H9 (cell line): ENCODE measurements around the gene SETD3. TPM values are rescaled to one million over a fixed set of nuclear protein-coding genes. Genes with fewer than 3 reads are reported as not detected.

Experiments
- DNase-seq: peaks from one replicate; pipeline ENCODE4 v3.0.0-alpha.2; 2017
- H2AFZ ChIP-seq: one replicate; pipeline ENCODE4 v1.6.1; 2013; ENCODE audit warnings: mild to moderate bottlenecking, low read length, control low read depth, moderate library complexity
- H2AK5ac ChIP-seq: 2 replicates; pipeline ENCODE4 v1.6.1; 2013; ENCODE audit warnings: low read length, control low read depth, mixed read lengths; ENCODE audit not compliant: insufficient read length
- H2BK120ac ChIP-seq: one replicate; pipeline ENCODE4 v1.6.1; 2013; ENCODE audit warnings: low read depth, mild to moderate bottlenecking, low read length, control low read depth, inconsistent platforms; ENCODE audit not compliant: poor library complexity, severe bottlenecking
- H2BK12ac ChIP-seq: 2 replicates; pipeline ENCODE4 v1.6.1; 2013; ENCODE audit warnings: low read length, control low read depth, mixed read lengths, low read depth; ENCODE audit not compliant: insufficient read length
- H2BK15ac ChIP-seq: 2 replicates; pipeline ENCODE4 v1.6.1; 2013; ENCODE audit warnings: low read depth, low read length, control low read depth
- H2BK20ac ChIP-seq: one replicate; pipeline ENCODE4 v1.6.1; 2013; ENCODE audit warnings: low read depth, mild to moderate bottlenecking, low read length, control low read depth, inconsistent platforms; ENCODE audit not compliant: poor library complexity, severe bottlenecking
- H2BK5ac ChIP-seq: 2 replicates; pipeline ENCODE4 v1.6.1; 2013; ENCODE audit warnings: low read length, control low read depth, mixed read lengths; ENCODE audit not compliant: insufficient read length
- H3K14ac ChIP-seq: 2 replicates; pipeline ENCODE4 v1.6.1; 2013; ENCODE audit warnings: low read length, control low read depth; ENCODE audit not compliant: insufficient read depth
- H3K18ac ChIP-seq: 2 replicates; pipeline ENCODE4 v1.6.1; 2013; ENCODE audit warnings: low read depth, mild to moderate bottlenecking, mixed read lengths, low read length, control low read depth; ENCODE audit not compliant: insufficient read length
- H3K23ac ChIP-seq: 2 replicates; pipeline ENCODE4 v1.6.1; 2013; ENCODE audit warnings: low read length, control low read depth, mixed read lengths, low read depth; ENCODE audit not compliant: insufficient read length
- H3K23me2 ChIP-seq: 2 replicates; pipeline ENCODE4 v1.6.1; 2013; ENCODE audit warnings: low read depth, mild to moderate bottlenecking, mixed read lengths, low read length, control low read depth; ENCODE audit not compliant: insufficient read length, poor library complexity, severe bottlenecking
- H3K27ac ChIP-seq: 2 replicates; pipeline ENCODE4 v1.5.1; 2013; ENCODE audit warnings: low read length, control low read depth, mixed read lengths, low read depth; ENCODE audit not compliant: insufficient read length
- H3K27me3 ChIP-seq: 2 replicates; pipeline ENCODE4 v1.6.1; 2013; ENCODE audit warnings: low read length, control low read depth, inconsistent platforms; ENCODE audit not compliant: insufficient read depth
- H3K4ac ChIP-seq: 2 replicates; pipeline ENCODE4 v1.6.1; 2013; ENCODE audit warnings: low read depth, mild to moderate bottlenecking, control low read depth, inconsistent platforms, low read length, moderate library complexity
- H3K4me1 ChIP-seq: 2 replicates; pipeline ENCODE4 v1.6.1; 2013; ENCODE audit warnings: low read length, control low read depth, inconsistent platforms; ENCODE audit not compliant: insufficient read depth
- H3K4me2 ChIP-seq: 2 replicates; pipeline ENCODE4 v1.6.1; 2013; ENCODE audit warnings: low read length, control low read depth, mixed read lengths; ENCODE audit not compliant: insufficient read length, insufficient read depth
- H3K56ac ChIP-seq: 2 replicates; pipeline ENCODE4 v1.6.1; 2013; ENCODE audit warnings: low read depth, mild to moderate bottlenecking, mixed read lengths, low read length, control low read depth; ENCODE audit not compliant: insufficient read length
- H3K79me1 ChIP-seq: 2 replicates; pipeline ENCODE4 v1.6.1; 2013; ENCODE audit warnings: low read depth, mild to moderate bottlenecking, moderate library complexity, low read length, control low read depth, inconsistent platforms; ENCODE audit not compliant: insufficient read depth, poor library complexity, severe bottlenecking
- H3K79me2 ChIP-seq: 2 replicates; pipeline ENCODE4 v1.6.1; 2013; ENCODE audit warnings: low read length, control low read depth, inconsistent platforms; ENCODE audit not compliant: insufficient read depth
- H3K9ac ChIP-seq: 2 replicates; pipeline ENCODE4 v1.6.1; 2013; ENCODE audit warnings: low read length, control low read depth, mixed read lengths; ENCODE audit not compliant: insufficient read length; ENCODE audit errors: extremely low read depth
- H3K9me3 ChIP-seq: one replicate; pipeline ENCODE4 v1.6.1; 2013; ENCODE audit warnings: low read depth, low read length, inconsistent platforms; ENCODE audit not compliant: control insufficient read depth
- H3T11ph ChIP-seq: one replicate; pipeline ENCODE4 v1.6.1; 2013; ENCODE audit warnings: mild to moderate bottlenecking, low read length, control low read depth, inconsistent platforms
- H4K20me1 ChIP-seq: one replicate; pipeline ENCODE4 v1.6.1; 2013; ENCODE audit not compliant: control insufficient read depth, insufficient read length, insufficient read depth
- H4K5ac ChIP-seq: 2 replicates; pipeline ENCODE4 v1.6.1; 2013; ENCODE audit warnings: low read depth, mild to moderate bottlenecking, mixed read lengths, low read length, control low read depth; ENCODE audit not compliant: insufficient read length
- H4K8ac ChIP-seq: replicated peaks from 2 replicates; pipeline ENCODE4 v1.6.1; 2013; ENCODE audit warnings: low read length, control low read depth, mixed read lengths, low read depth; ENCODE audit not compliant: insufficient read length
- H4K91ac ChIP-seq: 2 replicates; pipeline ENCODE4 v1.6.1; 2013; ENCODE audit warnings: low read depth, mild to moderate bottlenecking, moderate library complexity, mixed read lengths, low read length, control low read depth; ENCODE audit not compliant: insufficient read length
- H3K27ac Mint-ChIP-seq, 3 experiments: 2 replicates in 2 of 3; 3 replicates in 1 of 3; pipeline ENCODE4 v1.8.0; 2020 to 2021; ENCODE audit warnings: mixed read lengths in 3 of 3, mild to moderate bottlenecking in 1 of 3, moderate library complexity in 1 of 3
- H3K27me3 Mint-ChIP-seq: 2 replicates; pipeline ENCODE4 v1.8.0; 2021; ENCODE audit warnings: low read depth, mild to moderate bottlenecking, moderate library complexity, mixed read lengths
- H3K36me3 Mint-ChIP-seq, 3 experiments: 2 replicates in 2 of 3; 3 replicates in 1 of 3; pipeline ENCODE4 v1.8.0; 2020 to 2021; ENCODE audit warnings: low read depth in 3 of 3, mixed read lengths in 3 of 3; ENCODE audit not compliant: insufficient read depth in 1 of 3
- H3K4me1 Mint-ChIP-seq, 2 experiments: 2 replicates each; pipeline ENCODE4 v1.8.0; 2020; ENCODE audit warnings: mixed read lengths in 2 of 2
- H3K4me3 Mint-ChIP-seq, 2 experiments: 2 replicates in 1 of 2; 3 replicates in 1 of 2; pipeline ENCODE4 v1.8.0; 2020 to 2021; ENCODE audit warnings: mild to moderate bottlenecking in 2 of 2, mixed read lengths in 2 of 2, moderate library complexity in 1 of 2
- H3K9me3 Mint-ChIP-seq, 2 experiments: 2 replicates in 1 of 2; 3 replicates in 1 of 2; pipeline ENCODE4 v1.8.0; 2020; ENCODE audit warnings: mild to moderate bottlenecking in 2 of 2, mixed read lengths in 2 of 2, moderate library complexity in 1 of 2
- CTCF ChIP-seq: fragments of 200-600 bp; sonication (generic); conservative IDR thresholded peaks from 3 replicates; pipeline ENCODE4 v1.8.0; 2021; ENCODE audit warnings: antibody characterized with exemption, mild to moderate bottlenecking
- WGBS: extraction: QIAGEN DNeasy Blood & Tissue Kit; methylation state at CpG from one replicate; pipeline ENCODE4 v1.1.7; 2013; ENCODE audit warnings: missing lambda C conversion rate, low lambda C conversion rate, mixed read lengths; ENCODE audit not compliant: insufficient read length; ENCODE audit errors: extremely low coverage; 5-methylcytosine and 5-hydroxymethylcytosine counted together
- total RNA-seq: library from RNA; stranded (reverse); gene quantifications from 2 replicates; pipeline ENCODE4 v1.2.1, GENCODE V29; 2021

The SETD3 gene
- total RNA-seq, 1 experiment from 2014 or later = 56.7 TPM

GRCh38 chr14:99412117-99413061, 68.3 kb downstream of the SETD3 start:
- Histone ChIP-seq H3T11ph (no peak overlapping the region), H3K23me2 (no peaks in the 10 kb centered on the region), H3K4ac (no peak overlapping the region), H3K14ac (no peak overlapping the region), H2BK12ac (peak overlapping the region; percentile 31), H4K91ac (no peak overlapping the region), H3K79me2 (no peaks in the 10 kb centered on the region), H3K79me1 (no peaks in the 10 kb centered on the region), H4K8ac (no peak overlapping the region), H4K20me1 (no peaks in the 10 kb centered on the region), H2BK5ac (no peak overlapping the region), H3K4me2 (no peak overlapping the region), H2AK5ac (no peak overlapping the region), H3K56ac (no peak overlapping the region), H2BK15ac (no peak overlapping the region), H3K27me3 (no peaks in the 10 kb centered on the region), H3K18ac (peak overlapping the region; percentile 32), H3K27ac (peak overlapping the region; percentile 58), H3K23ac (no peak overlapping the region), H3K9me3 (no peaks in the 10 kb centered on the region), H2BK120ac (no peak overlapping the region), H3K4me1 (peaks cover 16% of the 10 kb centered on the region; the same call in 1 of the 2 replicates), H2BK20ac (no peak overlapping the region), H2AFZ (no peak overlapping the region), H3K9ac (no peak overlapping the region), H4K5ac (no peak overlapping the region)
- Mint-ChIP-seq H3K27me3 (no peaks in the 10 kb centered on the region; the same call in 1 of the 2 replicates), H3K4me1 (peaks cover 74 to 75% of the 10 kb centered on the region in 2 experiments), H3K4me3 (peak overlapping the region; percentile 21 to 61), H3K9me3 (no peaks in the 10 kb centered on the region), H3K36me3 (peaks cover 0 to 4% (median 0%) of the 10 kb centered on the region in 3 experiments; a peak in 3 of 7 replicates), H3K27ac (peak overlapping the region; percentile 90 to 92 (median 90))
- no CpG with 5 or more reads among the region's 17 CpGs for WGBS
- DNase-seq = peak; percentile 83
- TF ChIP-seq CTCF = no peak
